ENCODE data around the gene KLF4.

- TF ChIP-seq CTCF (IDR thresholded peaks at IDR 0.05) (no peak), POLR2A (IDR thresholded peaks at IDR 0.05) (no peak), EP300 (IDR thresholded peaks at IDR 0.05) (no peak)
Observed at GRCh38 chr9:107528686-107529085, 39.1 kb upstream of the KLF4 start.
